ENCODE measurements around the gene ARL6IP5.

The ARL6IP5 gene

DNA sequence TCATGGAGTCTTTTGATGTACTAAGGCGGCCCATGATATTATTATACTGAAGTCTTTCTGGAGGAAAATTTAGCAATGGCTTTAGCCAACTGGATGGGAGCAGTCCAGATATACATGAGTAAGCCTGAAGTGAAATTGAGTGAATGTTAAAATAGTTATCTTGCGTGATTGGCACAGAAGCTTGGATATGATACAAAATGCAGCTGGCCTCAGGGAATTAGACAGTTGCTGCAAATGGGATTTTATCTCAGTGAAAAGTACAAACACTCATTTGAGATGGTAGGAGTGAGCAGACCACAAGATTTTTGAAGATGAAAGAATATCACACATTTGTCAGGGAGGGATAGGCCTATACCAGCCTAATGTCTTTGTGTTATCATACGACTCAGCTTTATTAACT, 28.8 kb downstream of the ARL6IP5 start:
- no peak overlapping the region for H3K18ac ChIP-seq (ENCODE audit: low read length)
- peaks cover 0 to 7% of the 10 kb centered on the region in 2 experiments for H3K4me1 ChIP-seq (ENCODE audit: control insufficient read depth in 1 of 2, insufficient read depth in 2 of 2, low read length in 2 of 2)
- H2AFZ ChIP-seq (ENCODE audit: insufficient read depth, low read length, poor library complexity) = no peak overlapping the region
- no peak overlapping the region for H2BK12ac ChIP-seq (ENCODE audit: low read length)
- no peak overlapping the region for H3K23ac ChIP-seq (ENCODE audit: low read length)
- no peak overlapping the region for H3K27ac ChIP-seq (ENCODE audit: low read depth, low read length)
- H3K27me3 ChIP-seq (ENCODE audit: insufficient read depth, low read length) = no peaks in the 10 kb centered on the region
- DNase-seq = no peak
- H4K12ac ChIP-seq (ENCODE audit: low read depth, low read length) = no peak overlapping the region
- no peak overlapping the region for H2BK5ac ChIP-seq (ENCODE audit: low read depth, low read length, poor library complexity)
- H3K4me2 ChIP-seq (ENCODE audit: low read length) = no peak overlapping the region
- WGBS (ENCODE audit: extremely low coverage, insufficient coverage, insufficient read length) = no CpG with 5 or more reads among the region's 3 CpGs
- H3K36me3 ChIP-seq (ENCODE audit: control insufficient read depth in 1 of 2, insufficient read depth in 2 of 2, low read length in 2 of 2) = no peaks in the 10 kb centered on the region
- no peaks in the 10 kb centered on the region for H3K79me2 ChIP-seq (ENCODE audit: control insufficient read depth, insufficient read depth, low read length, poor library complexity)
- H3K79me1 ChIP-seq (ENCODE audit: low read length) = no peaks in the 10 kb centered on the region
- no peak overlapping the region for H3K14ac ChIP-seq (ENCODE audit: low read length)
- H4K91ac ChIP-seq (ENCODE audit: low read depth, low read length) = no peak overlapping the region
- H2BK120ac ChIP-seq (ENCODE audit: insufficient read depth, low read length, poor library complexity) = no peak overlapping the region
- no peak overlapping the region for H3K4me3 ChIP-seq (ENCODE audit: low read depth, low read length)
- no peak overlapping the region for H2AK5ac ChIP-seq (ENCODE audit: low read length)
- H3K9ac ChIP-seq (ENCODE audit: low read length) = no peak overlapping the region
- no peak overlapping the region for H4K8ac ChIP-seq (ENCODE audit: low read depth, low read length)
- no peak overlapping the region for H3K4ac ChIP-seq (ENCODE audit: low read depth, low read length)
- no peaks in the 10 kb centered on the region for H3K9me3 ChIP-seq (ENCODE audit: insufficient read depth, low read depth, low read length)

- Histone ChIP-seq H2BK12ac (ENCODE audit: low read length) (no peak overlapping the region), H3K23ac (ENCODE audit: low read length) (no peak overlapping the region), H4K91ac (ENCODE audit: low read depth, low read length) (no peak overlapping the region), H3K27me3 (ENCODE audit: insufficient read depth, low read length) (no peaks in the 10 kb centered on the region), H3K4me3 (ENCODE audit: low read depth, low read length) (no peak overlapping the region), H3K36me3 (ENCODE audit: control insufficient read depth in 1 of 2, insufficient read depth in 2 of 2, low read length in 2 of 2) (no peaks in the 10 kb centered on the region), H2AFZ (ENCODE audit: insufficient read depth, low read length, poor library complexity) (no peak overlapping the region), H3K9me3 (ENCODE audit: insufficient read depth, low read depth, low read length) (no peaks in the 10 kb centered on the region), H3K14ac (ENCODE audit: low read length) (no peak overlapping the region), H3K4ac (ENCODE audit: low read depth, low read length) (no peak overlapping the region), H2AK5ac (ENCODE audit: low read length) (no peak overlapping the region), H4K8ac (ENCODE audit: low read depth, low read length) (no peak overlapping the region), H3K79me1 (ENCODE audit: low read length) (no peaks in the 10 kb centered on the region), H3K79me2 (ENCODE audit: control insufficient read depth, insufficient read depth, low read length, poor library complexity) (no peaks in the 10 kb centered on the region), H3K9ac (ENCODE audit: low read length) (no peak overlapping the region), H4K12ac (ENCODE audit: low read depth, low read length) (no peak overlapping the region), H2BK5ac (ENCODE audit: low read depth, low read length, poor library complexity) (no peak overlapping the region), H2BK120ac (ENCODE audit: insufficient read depth, low read length, poor library complexity) (no peak overlapping the region), H3K4me2 (ENCODE audit: low read length) (no peak overlapping the region), H3K27ac (ENCODE audit: low read depth, low read length) (no peak overlapping the region), H3K4me1 (ENCODE audit: control insufficient read depth in 1 of 2, insufficient read depth in 2 of 2, low read length in 2 of 2) (peaks cover 0 to 7% of the 10 kb centered on the region in 2 experiments), H3K18ac (ENCODE audit: low read length) (no peak overlapping the region)
- WGBS (ENCODE audit: extremely low coverage, insufficient coverage, insufficient read length) = no CpG with 5 or more reads among the region's 2 CpGs
- DNase-seq = no peak
Observed at GRCh38 chr3:69115731-69116130, 31.0 kb downstream of the ARL6IP5 start.

DNA sequence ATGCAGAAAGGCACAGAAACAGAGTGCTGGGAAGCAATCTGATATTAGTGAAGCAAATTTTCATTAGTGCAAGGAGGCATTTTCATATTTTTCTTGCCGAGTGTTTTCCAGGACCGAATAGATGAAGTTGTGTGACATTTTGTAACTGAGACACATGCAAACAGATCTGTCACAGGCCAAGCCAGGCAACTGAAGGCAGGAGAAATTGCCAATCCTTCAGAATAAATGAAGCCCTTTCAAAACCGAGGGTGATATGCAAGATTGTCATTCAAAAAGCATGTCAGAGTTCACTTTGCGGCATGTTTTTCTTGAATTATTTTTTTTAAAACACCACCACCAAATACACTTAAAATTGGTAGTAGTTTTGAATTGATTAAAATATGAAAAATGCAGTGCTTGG, 31.4 kb downstream of the ARL6IP5 start:
- Histone ChIP-seq H3K23ac (ENCODE audit: low read length) (no peak overlapping the region), H3K4me3 (ENCODE audit: low read depth, low read length) (no peak overlapping the region), H3K79me2 (ENCODE audit: control insufficient read depth, insufficient read depth, low read length, poor library complexity) (no peaks in the 10 kb centered on the region), H3K18ac (ENCODE audit: low read length) (no peak overlapping the region), H2BK120ac (ENCODE audit: insufficient read depth, low read length, poor library complexity) (no peak overlapping the region), H3K4ac (ENCODE audit: low read depth, low read length) (no peak overlapping the region), H3K9me3 (ENCODE audit: insufficient read depth, low read depth, low read length) (no peaks in the 10 kb centered on the region), H4K91ac (ENCODE audit: low read depth, low read length) (no peak overlapping the region), H2BK5ac (ENCODE audit: low read depth, low read length, poor library complexity) (no peak overlapping the region), H2AK5ac (ENCODE audit: low read length) (no peak overlapping the region), H3K4me1 (ENCODE audit: control insufficient read depth in 1 of 2, insufficient read depth in 2 of 2, low read length in 2 of 2) (peaks cover 0 to 5% of the 10 kb centered on the region in 2 experiments), H2BK12ac (ENCODE audit: low read length) (no peak overlapping the region), H4K12ac (ENCODE audit: low read depth, low read length) (no peak overlapping the region), H3K4me2 (ENCODE audit: low read length) (no peak overlapping the region), H3K27ac (ENCODE audit: low read depth, low read length) (no peak overlapping the region), H3K79me1 (ENCODE audit: low read length) (no peaks in the 10 kb centered on the region), H3K27me3 (ENCODE audit: insufficient read depth, low read length) (no peaks in the 10 kb centered on the region), H3K36me3 (ENCODE audit: control insufficient read depth in 1 of 2, insufficient read depth in 2 of 2, low read length in 2 of 2) (no peaks in the 10 kb centered on the region), H3K14ac (ENCODE audit: low read length) (no peak overlapping the region), H2AFZ (ENCODE audit: insufficient read depth, low read length, poor library complexity) (no peak overlapping the region), H4K8ac (ENCODE audit: low read depth, low read length) (no peak overlapping the region), H3K9ac (ENCODE audit: low read length) (no peak overlapping the region)
- no peak for DNase-seq
- no CpG with 5 or more reads among the region's 4 CpGs for WGBS (ENCODE audit: extremely low coverage, insufficient coverage, insufficient read length)

DNA sequence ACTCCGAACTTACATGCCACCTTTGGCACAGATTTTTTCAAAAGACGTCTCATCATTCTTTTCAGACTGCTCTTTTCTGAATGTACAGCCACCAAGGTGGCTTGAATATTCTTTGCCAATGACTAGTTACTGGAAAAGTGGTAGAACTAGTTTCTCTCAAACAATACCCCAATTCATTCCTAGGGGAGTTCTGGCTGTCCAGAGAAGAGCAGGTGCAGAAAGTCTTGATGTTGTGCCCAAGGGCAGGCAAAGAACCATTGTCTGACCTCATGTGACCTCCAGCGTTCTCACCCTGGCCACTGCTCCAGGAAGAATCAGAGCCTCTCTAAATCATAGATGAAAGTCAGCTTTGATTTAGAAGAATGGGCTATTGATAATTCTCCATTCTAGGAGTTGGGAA, 32.2 kb downstream of the ARL6IP5 start:
- Histone ChIP-seq H3K4me3 (ENCODE audit: low read depth, low read length) (no peak overlapping the region), H3K9ac (ENCODE audit: low read length) (no peak overlapping the region), H3K4me2 (ENCODE audit: low read length) (peak overlapping the region; percentile 39), H3K4ac (ENCODE audit: low read depth, low read length) (no peak overlapping the region), H3K79me1 (ENCODE audit: low read length) (no peaks in the 10 kb centered on the region), H2AK5ac (ENCODE audit: low read length) (no peak overlapping the region), H3K27me3 (ENCODE audit: insufficient read depth, low read length) (no peaks in the 10 kb centered on the region), H3K18ac (ENCODE audit: low read length) (no peak overlapping the region), H3K79me2 (ENCODE audit: control insufficient read depth, insufficient read depth, low read length, poor library complexity) (no peaks in the 10 kb centered on the region), H3K36me3 (ENCODE audit: control insufficient read depth in 1 of 2, insufficient read depth in 2 of 2, low read length in 2 of 2) (no peaks in the 10 kb centered on the region), H3K14ac (ENCODE audit: low read length) (no peak overlapping the region), H4K8ac (ENCODE audit: low read depth, low read length) (no peak overlapping the region), H3K27ac (ENCODE audit: low read depth, low read length) (peak overlapping the region; percentile 63), H3K23ac (ENCODE audit: low read length) (no peak overlapping the region), H2BK120ac (ENCODE audit: insufficient read depth, low read length, poor library complexity) (no peak overlapping the region), H2BK12ac (ENCODE audit: low read length) (no peak overlapping the region), H2BK5ac (ENCODE audit: low read depth, low read length, poor library complexity) (no peak overlapping the region), H4K91ac (ENCODE audit: low read depth, low read length) (no peak overlapping the region), H2AFZ (ENCODE audit: insufficient read depth, low read length, poor library complexity) (no peak overlapping the region), H3K4me1 (ENCODE audit: control insufficient read depth in 1 of 2, insufficient read depth in 2 of 2, low read length in 2 of 2) (peaks cover 1 to 5% of the 10 kb centered on the region in 2 experiments), H4K12ac (ENCODE audit: low read depth, low read length) (no peak overlapping the region), H3K9me3 (ENCODE audit: insufficient read depth, low read depth, low read length) (no peaks in the 10 kb centered on the region)
- no CpG with 5 or more reads among the region's 3 CpGs for WGBS (ENCODE audit: extremely low coverage, insufficient coverage, insufficient read length)
- DNase-seq = peak in 1 of 2 donors; percentile 38

Measured in trophoblast cell (in vitro differentiated cells and primary cell).